ENCODE results near the gene GPHB5.

DNA sequence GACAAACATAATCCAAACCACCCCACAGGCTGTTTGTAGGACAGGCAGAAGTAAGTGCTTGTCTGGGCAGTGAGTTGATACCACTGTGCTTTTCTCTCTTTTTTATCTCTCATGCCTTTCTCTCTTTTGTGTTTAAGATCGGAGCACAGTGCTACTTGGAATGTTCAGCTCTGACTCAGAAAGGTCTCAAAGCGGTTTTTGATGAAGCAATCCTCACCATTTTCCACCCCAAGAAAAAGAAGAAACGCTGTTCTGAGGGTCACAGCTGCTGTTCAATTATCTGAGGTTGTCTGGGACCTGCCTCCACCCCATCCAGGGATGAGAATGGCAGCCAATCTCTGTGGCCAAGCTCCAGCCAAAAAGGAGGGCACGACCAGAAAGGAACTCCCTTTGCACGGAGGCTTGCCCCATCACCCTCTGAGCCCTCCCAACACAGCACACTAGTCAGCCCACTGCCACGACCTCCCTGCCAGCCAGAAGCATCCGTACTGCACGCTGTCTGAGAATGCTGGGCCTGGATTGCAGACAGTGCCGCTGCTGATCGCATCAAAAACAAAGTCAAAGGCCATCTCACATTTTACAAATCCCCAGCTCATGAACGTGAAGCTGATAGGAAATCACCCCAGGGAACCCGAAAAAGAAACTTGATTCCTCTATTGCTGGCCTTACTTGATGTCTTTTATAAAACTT, 27.8 kb downstream of the GPHB5 start:
- TF ChIP-seq POLR2AphosphoS5 (IDR thresholded peaks at IDR 0.05) = no peak
- TF ChIP-seq EP300 (IDR thresholded peaks at IDR 0.05; ENCODE audit: low read depth) = no peak

Data from transverse colon (tissue), 3 donors.